GM18909 (cell line): ENCODE results near the gene TNFRSF13B.
"Not testable (repeated sequence)": the region's sequence is repeated elsewhere in the genome, so short reads cannot be mapped to it uniquely, and the experiment has no call there.

Source experiments
- ATAC-seq: cut with Tn5 transposase; IDR thresholded peaks from one replicate; pipeline ENCODE4 v1.9.1; 2021; ENCODE audit warnings: mild to moderate bottlenecking; ENCODE audit not compliant: unreplicated experiment, poor library complexity

Gene TNFRSF13B

GRCh38 chr17:16915752-16916556 lies 56.0 kb downstream of the TNFRSF13B start:
- no peak for ATAC-seq

- no peak for ATAC-seq
These were observed 58.5 kb downstream of the TNFRSF13B start for GRCh38 chr17:16913463-16913862.

- no peak for ATAC-seq
These were observed 59.6 kb downstream of the TNFRSF13B start for GRCh38 chr17:16912021-16912962.

GRCh38 chr17:16911141-16911937 lies 60.6 kb downstream of the TNFRSF13B start:
- ATAC-seq, result no peak

DNA sequence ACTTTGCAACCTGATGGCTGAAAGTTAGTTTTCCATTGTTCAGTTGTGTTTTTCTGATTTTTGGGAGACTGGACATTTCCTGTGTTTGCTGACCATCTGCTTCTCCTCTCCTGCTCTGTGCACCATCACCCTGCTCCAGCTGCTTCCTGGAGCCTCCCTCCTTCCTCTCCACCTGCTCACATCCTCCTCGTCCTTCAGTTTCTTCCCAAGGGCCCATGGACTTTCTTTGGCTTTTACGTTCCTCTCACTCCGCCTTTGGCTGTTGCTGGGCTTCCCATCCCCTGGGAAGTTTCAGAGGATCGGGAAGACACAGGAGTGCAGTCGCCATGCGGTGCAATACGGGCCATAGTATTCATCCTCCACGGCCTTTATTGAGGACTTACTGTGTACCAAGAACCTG lies 61.6 kb downstream of the TNFRSF13B start:
- no peak for ATAC-seq

- no peak for ATAC-seq
These were observed 62.3 kb downstream of the TNFRSF13B start for GRCh38 chr17:16909472-16910246.

GRCh38 chr17:16908273-16908672 lies 63.6 kb downstream of the TNFRSF13B start:
- ATAC-seq, result no peak

DNA sequence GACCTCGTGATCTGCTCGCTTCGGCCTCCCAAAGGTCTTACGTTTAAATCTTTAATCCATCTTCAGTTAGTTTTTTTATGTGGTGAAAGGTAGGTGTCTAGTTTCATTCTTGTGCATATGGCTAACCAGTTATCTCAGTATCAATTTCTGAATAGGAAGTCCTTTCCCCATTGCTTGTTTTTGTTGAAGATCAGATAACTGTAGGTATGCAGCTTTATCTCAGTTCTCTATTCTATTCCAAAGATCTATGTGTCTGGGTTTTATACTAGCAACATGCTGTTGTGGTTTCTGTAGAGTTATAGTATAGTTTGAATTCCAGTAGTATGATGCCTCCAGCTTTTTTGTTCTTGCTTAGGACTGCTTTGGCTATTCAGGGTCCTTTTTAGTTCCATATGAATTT lies 65.2 kb downstream of the TNFRSF13B start:
- ATAC-seq, result no peak

DNA sequence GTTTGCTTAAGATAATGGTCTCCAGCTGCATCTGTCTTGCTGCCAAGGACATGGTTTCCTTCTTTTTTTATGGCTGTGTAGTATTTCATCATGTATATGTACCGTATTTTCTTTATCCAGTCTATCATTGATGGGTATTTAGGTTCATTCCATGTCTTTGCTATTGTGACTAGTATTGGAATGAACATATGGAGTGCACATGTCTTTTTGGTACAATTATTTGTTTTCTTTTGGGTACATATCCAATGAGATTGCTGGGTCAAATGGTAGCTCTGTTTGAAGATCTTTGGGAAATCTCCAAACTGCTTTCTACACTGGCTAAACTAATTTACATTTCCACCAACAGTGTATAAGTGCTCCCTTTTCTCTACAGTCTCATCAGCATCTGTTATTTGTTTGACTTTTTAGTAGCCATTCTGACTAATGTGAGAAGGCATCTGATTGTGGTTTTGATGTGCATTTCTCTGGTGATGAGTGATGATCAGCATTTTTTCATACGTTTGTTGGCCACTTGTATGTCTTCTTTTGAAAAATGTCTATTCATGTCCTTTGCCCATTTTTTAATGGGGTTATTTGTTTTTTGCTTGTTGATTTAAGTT lies 66.2 kb downstream of the TNFRSF13B start:
- no peak for ATAC-seq

DNA sequence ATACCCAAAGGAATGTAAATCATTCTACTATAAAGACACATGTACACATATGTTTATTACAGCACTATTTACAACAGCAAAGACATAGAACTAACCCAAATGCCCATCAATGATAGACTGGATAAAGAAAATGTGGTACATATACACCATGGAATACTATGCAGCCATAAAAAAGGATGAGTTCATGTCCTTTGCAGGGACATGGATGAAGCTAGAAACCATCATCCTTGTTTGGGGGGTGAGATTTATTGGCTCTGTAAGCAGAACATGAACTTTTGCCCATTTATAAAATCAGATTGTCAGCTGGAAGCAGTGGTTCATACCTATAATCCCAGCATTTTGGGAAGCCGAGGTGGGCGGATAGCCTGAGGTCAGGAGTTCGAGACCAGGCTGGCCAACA lies 68.8 kb downstream of the TNFRSF13B start:
- not testable (repeated sequence) for ATAC-seq

DNA sequence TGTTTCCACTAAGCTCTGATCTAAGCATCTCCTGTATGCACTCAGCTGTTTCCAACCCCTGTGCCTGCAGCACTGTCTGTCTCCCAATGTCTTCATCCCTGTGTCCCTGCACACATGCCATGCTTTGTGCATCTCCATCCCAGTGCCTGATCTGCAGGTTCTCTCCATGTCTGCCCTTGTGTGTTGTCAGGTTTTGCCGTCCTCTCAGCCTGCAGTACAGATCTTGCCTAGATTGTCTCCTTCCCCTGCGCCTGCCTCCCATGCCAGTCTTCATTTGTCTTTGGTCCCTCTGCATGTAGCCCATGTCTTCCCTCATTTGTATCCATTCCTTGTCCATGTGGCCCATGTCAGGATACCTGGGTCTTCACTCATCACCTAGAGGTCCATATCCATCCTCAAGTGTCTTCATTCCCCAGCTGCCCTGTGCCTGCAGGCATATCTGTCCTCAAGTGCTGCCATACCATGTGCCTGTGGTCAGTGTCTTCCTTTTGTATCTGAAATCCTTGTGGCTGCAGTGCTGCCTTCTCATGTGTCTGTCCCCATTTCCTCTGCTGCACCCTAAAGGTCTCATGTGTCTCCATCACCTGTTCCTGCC lies 71.5 kb downstream of the TNFRSF13B start:
- ATAC-seq, result no peak

DNA sequence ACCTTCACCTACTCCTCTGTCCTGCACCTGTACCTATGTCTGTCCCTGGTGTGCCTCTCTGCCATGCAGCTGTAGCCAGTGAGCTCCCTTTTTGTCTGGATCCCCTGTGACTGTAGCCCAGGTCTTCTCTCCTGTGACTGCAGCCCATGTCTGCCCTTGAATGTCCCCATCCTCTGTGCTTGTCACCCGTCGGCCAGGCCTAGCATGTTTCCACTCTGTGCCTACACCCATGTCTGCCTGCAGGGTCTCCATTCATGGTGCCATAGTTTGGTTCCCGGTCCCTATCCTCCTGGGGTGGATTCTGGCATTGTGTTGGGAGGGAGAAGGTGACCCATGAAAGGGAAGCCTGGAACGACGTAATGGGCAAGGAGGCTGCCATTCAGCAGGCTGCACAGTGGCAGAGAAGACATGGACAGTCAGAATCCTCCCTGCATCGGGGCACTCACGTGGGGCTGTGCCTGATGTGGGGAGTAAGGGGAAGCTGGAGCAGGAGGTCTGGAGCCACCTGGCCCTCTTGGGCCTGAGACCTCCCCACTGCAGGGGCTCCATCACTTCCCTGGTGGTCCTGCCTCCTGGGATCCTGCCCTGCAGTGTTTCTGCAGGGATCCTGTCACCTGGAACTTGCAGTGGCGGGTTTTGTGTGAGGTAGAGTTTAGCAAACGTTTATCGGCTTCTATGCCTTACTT lies 74.6 kb downstream of the TNFRSF13B start:
- ATAC-seq, result not testable (repeated sequence)

DNA sequence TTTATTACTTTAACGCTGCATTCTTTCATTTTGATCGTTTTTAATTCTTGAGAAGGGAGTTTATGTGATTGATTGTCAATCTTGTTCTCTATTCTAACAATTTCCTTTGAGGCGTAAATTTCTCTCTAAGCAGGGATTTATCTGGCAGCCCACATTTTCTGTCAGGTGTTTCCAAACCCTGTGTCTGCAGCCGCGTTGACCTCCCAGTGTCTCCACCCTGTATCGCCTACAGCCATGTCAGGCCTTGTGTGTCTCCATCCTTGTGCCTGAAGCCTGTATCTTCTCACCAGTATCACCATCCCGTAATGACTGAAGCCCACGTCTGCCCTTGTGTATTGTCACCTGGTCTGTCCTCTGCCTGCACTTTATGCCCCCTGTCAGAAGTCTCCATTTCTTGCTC lies 75.7 kb downstream of the TNFRSF13B start:
- not testable (repeated sequence) for ATAC-seq

DNA sequence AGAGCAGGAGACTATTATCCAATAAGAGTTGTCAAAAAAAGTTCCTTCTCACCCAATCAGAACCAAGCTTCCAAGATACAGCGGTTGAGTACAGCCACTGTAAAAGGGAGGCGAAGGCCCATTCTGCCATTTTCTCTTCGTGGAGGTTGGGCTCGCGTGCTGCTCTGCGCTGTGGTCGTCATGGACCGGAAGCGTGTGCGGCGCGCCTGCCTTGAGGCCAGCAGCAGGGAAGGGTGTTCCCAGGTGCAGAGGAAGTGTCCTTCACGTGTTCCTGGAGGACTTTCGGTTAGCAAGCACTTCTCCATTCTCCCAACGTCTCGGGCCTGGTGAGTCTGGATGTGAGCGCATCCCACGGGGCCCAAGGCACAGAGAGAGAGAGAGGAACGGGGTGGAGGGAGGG lies 78.4 kb downstream of the TNFRSF13B start:
- ATAC-seq, result not testable (repeated sequence)

- ATAC-seq, result not testable (repeated sequence)
These were observed 79.0 kb downstream of the TNFRSF13B start for GRCh38 chr17:16892876-16893454.

DNA sequence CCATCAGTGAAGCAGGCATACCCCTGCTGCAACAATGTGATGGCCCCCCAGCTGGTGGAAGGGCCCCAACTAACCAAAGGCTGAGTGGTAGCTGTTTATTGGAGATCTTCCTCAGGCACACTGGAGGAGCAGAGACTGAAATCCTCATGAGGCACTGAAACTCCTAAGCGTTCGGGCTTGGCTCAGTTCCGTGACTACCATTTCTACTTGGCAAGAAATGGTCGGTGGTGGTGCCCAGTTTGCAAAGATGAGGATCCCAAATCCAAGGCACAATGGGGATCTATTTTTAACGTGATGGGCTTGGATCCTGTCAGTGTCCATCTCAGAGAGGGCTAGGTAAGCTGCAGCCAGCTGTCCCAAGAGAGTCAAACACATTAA lies 82.8 kb downstream of the TNFRSF13B start:
- no peak for ATAC-seq
